Astrocyte (in vitro differentiated cells and primary cell): Measurements from ENCODE around the gene PRELID3B. TPM values are rescaled to one million over a fixed set of nuclear protein-coding genes. Genes with fewer than 3 reads are reported as not detected.

ENCODE experiments used
- DNase-seq: peaks from one replicate; pipeline ENCODE4 v3.0.0-alpha.2; 2010; ENCODE audit warnings: low read depth
- FAIRE-seq: peaks from 2 replicates; lab custom pipeline; 2011; peaks lifted over from hg19 to GRCh38; lab: Jason Lieb, UNC
- H2AFZ ChIP-seq: 2 replicates; pipeline ENCODE4 v1.6.0; 2012; ENCODE audit warnings: low read depth, low read length, inconsistent platforms
- H3K27ac ChIP-seq: 2 replicates; pipeline ENCODE4 v1.5.1; 2011; ENCODE audit warnings: low read depth, low read length, inconsistent platforms
- H3K27me3 ChIP-seq: 2 replicates; pipeline ENCODE4 v1.6.0; 2011; ENCODE audit warnings: low read length, inconsistent platforms; ENCODE audit not compliant: insufficient read depth
- H3K36me3 ChIP-seq: 2 replicates; pipeline ENCODE4 v1.5.1; 2011; ENCODE audit warnings: low read length, inconsistent platforms; ENCODE audit not compliant: insufficient read depth
- H3K4me1 ChIP-seq: 2 replicates; pipeline ENCODE4 v1.5.1; 2011; ENCODE audit warnings: low read length, inconsistent platforms; ENCODE audit not compliant: insufficient read depth
- H3K4me2 ChIP-seq: 2 replicates; pipeline ENCODE4 v1.6.0; 2012; ENCODE audit warnings: low read length, inconsistent platforms
- H3K4me3 ChIP-seq: 2 replicates; pipeline ENCODE4 v1.5.1; 2011; ENCODE audit warnings: low read depth, mild to moderate bottlenecking, low read length, inconsistent platforms; ENCODE audit not compliant: insufficient read depth
- H3K79me2 ChIP-seq: 2 replicates; pipeline ENCODE4 v1.6.0; 2012; ENCODE audit warnings: mild to moderate bottlenecking, low read length, inconsistent platforms; ENCODE audit not compliant: insufficient read depth
- H3K9ac ChIP-seq: 2 replicates; pipeline ENCODE4 v1.6.0; 2012; ENCODE audit warnings: mild to moderate bottlenecking, low read length, inconsistent platforms
- H3K9me3 ChIP-seq: 2 replicates; pipeline ENCODE4 v1.5.1; 2012; ENCODE audit warnings: low read depth, mild to moderate bottlenecking, low read length, inconsistent platforms; ENCODE audit not compliant: insufficient read depth
- H4K20me1 ChIP-seq: 2 replicates; pipeline ENCODE4 v1.6.0; 2012; ENCODE audit warnings: low read length, inconsistent platforms; ENCODE audit not compliant: insufficient read depth
- H3K27ac Mint-ChIP-seq: one replicate; pipeline ENCODE4 v1.8.0; 2021; ENCODE audit warnings: mild to moderate bottlenecking, mixed read lengths; ENCODE audit not compliant: unreplicated experiment
- H3K27me3 Mint-ChIP-seq: one replicate; pipeline ENCODE4 v1.8.0; 2021; ENCODE audit warnings: low read depth, mixed read lengths; ENCODE audit not compliant: unreplicated experiment
- H3K36me3 Mint-ChIP-seq: one replicate; pipeline ENCODE4 v1.8.0; 2021; ENCODE audit warnings: low read depth, mixed read lengths; ENCODE audit not compliant: unreplicated experiment
- H3K4me1 Mint-ChIP-seq: one replicate; pipeline ENCODE4 v1.8.0; 2021; ENCODE audit warnings: low read depth, mixed read lengths; ENCODE audit not compliant: unreplicated experiment
- H3K4me3 Mint-ChIP-seq: one replicate; pipeline ENCODE4 v1.8.0; 2021; ENCODE audit warnings: mild to moderate bottlenecking, moderate library complexity, mixed read lengths; ENCODE audit not compliant: unreplicated experiment
- H3K9me3 Mint-ChIP-seq: one replicate; pipeline ENCODE4 v1.8.0; 2021; ENCODE audit warnings: mild to moderate bottlenecking, mixed read lengths; ENCODE audit not compliant: unreplicated experiment
- CTCF ChIP-seq: IDR thresholded peaks from 2 replicates; pipeline ENCODE4 v1.5.1; 2011; ENCODE audit warnings: low read depth, mild to moderate bottlenecking, inconsistent platforms, low read length, moderate library complexity; ENCODE audit not compliant: insufficient read depth
- EZH2 ChIP-seq: IDR thresholded peaks from 2 replicates; pipeline ENCODE4 v1.6.1; 2012; ENCODE audit warnings: mild to moderate bottlenecking, low read length, inconsistent platforms; ENCODE audit not compliant: insufficient read depth
- total RNA-seq: library from RNA; stranded (reverse); gene quantifications from 2 replicates; pipeline ENCODE4 v1.2.1, GENCODE V29; 2021

Gene PRELID3B
- total RNA-seq, 1 donor from 2014 or later: 68.8 TPM

DNA sequence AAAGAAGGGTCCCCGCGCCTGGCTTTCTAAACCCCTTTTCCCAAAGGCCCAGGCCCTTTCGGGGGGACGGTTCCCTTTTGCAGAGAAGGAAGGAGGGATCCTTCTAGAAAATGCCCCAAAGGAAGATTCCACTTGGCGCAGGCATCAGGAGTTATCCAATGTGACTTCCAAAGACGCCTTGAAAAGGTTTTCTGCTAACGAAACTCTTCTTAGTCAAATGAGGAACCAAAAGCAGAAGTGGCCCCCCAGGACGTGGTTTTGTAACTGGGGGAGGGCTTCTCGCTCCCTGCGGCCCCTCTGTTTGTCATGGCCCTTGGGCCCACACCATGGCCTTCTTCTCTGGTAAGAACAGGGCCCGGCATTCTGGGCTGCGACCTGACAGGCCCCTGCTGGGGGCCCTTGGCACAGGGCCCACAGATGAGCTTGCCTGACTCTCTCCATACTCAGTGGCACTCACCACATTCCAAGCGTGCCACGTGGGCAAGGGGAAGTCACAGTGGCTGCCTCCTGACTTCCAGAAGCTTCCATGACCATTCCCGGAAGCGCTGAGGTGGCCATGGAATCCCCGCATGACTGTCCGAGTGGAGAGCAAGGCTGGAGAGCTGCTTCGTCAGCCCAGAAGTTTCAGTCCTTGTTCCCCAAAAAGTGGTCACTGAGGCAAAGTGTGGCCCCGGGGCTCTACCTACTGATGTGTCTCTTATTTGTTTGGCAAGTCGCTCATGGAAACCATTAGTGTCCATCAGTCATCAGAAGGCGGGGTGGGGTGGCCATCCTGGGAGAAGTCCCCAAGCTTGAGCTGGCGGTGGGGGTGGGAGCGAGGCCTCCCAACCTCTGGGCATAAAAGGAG is 34.7 kb downstream of the PRELID3B start:
- H3K9ac ChIP-seq: peak overlapping the region; percentile 83

DNA sequence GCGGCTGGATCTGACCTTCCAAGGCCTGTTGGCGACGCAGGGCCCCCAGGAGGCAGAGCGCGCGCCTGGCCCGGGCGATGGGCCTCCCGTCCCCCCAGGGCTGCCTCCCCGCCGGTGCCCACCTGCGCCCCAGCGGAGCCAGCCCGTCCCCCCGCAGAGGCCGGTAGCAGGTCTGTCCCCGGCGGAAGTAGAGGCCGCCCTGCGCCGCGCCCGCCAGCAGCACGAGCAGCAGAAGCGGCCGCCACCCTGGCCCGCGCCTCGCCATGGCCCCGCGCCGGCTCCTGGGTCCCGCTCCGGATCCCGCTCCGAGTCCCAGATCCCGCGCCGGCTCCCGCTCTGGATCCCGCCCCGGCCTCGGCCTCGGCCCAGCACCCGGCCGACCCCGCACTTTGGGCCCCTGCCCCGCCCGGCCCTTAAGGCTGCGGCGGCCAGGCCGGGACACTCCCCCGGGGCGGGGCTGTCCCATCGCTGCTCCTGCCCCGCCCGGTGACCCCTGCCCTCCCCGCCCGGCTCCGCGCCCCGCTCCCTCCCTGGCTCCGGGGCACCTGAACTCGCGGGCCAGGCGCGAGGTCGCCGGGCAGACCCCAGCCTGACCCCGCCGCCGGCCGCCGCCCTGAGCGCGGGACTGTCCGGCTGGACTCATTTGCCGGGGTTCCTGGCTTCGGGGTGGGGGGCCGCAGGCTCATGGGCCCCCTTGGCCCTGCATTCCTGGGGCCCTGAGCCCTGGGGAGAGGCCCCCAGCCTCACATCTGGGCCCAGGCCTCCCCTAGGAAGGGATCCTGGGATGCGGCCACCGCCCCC is 35.5 kb downstream of the PRELID3B start, which contains the start of gene CTSZ:
Gene CTSZ (minus strand): TSS at position 391 of the 801 bp plus-strand sequence. CDS start 126 bp downstream, at position 265.
- H3K27ac Mint-ChIP-seq: no peak within 1 kb of the TSS
- Histone ChIP-seq H3K4me3 (peak within 1 kb of the TSS; percentile 60), H2AFZ (peak within 1 kb of the TSS; percentile 84), H4K20me1 (peaks cover 24% of the 10 kb centered on the region), H3K79me2 (peaks cover 28% of the 10 kb centered on the region), H3K9me3 (no peaks in the 10 kb centered on the region), H3K4me2 (peak within 1 kb of the TSS; percentile 93), H3K27me3 (no peaks in the 10 kb centered on the region), H3K9ac (peak within 1 kb of the TSS; percentile 83), H3K27ac (peak within 1 kb of the TSS; percentile 56), H3K36me3 (no peaks in the 10 kb centered on the region), H3K4me1 (peaks cover 40% of the 10 kb centered on the region)
- H3K4me1 Mint-ChIP-seq: peaks cover 28% of the 10 kb centered on the region
- H3K36me3 Mint-ChIP-seq: peaks cover 12% of the 10 kb centered on the region
- TF ChIP-seq CTCF: no peak
- TF ChIP-seq EZH2: no peak
- peak within 1 kb of the TSS; percentile 82 for H3K4me3 Mint-ChIP-seq
- no peak for FAIRE-seq
- H3K27me3 Mint-ChIP-seq: no peaks in the 10 kb centered on the region
- no peaks in the 10 kb centered on the region for H3K9me3 Mint-ChIP-seq
- DNase-seq: no peak

More for the DNA sequence above, 34.7 kb downstream of the PRELID3B start:
- Mint-ChIP-seq H3K4me3 (no peak overlapping the region), H3K36me3 (peaks cover 8% of the 10 kb centered on the region), H3K4me1 (peaks cover 28% of the 10 kb centered on the region), H3K27ac (peak overlapping the region; percentile 34), H3K27me3 (no peaks in the 10 kb centered on the region), H3K9me3 (no peaks in the 10 kb centered on the region)
- Histone ChIP-seq H3K27ac (no peak overlapping the region), H3K27me3 (no peaks in the 10 kb centered on the region), H3K4me3 (no peak overlapping the region), H3K4me2 (peak overlapping the region; percentile 93), H4K20me1 (peaks cover 24% of the 10 kb centered on the region), H2AFZ (peak overlapping the region; percentile 69), H3K4me1 (peaks cover 40% of the 10 kb centered on the region), H3K9me3 (no peaks in the 10 kb centered on the region), H3K36me3 (no peaks in the 10 kb centered on the region), H3K79me2 (peaks cover 28% of the 10 kb centered on the region)
- TF ChIP-seq CTCF (no peak), EZH2 (no peak)
- DNase-seq (no peak), FAIRE-seq (no peak)
